K562 (cell line): ENCODE results near the gene RAB31. TPM values are rescaled to one million over a fixed set of nuclear protein-coding genes. Genes with fewer than 3 reads are reported as not detected.
A peak's percentile ranks its signal among the peaks of the same experiment; 100 is the strongest.

Experiments
- CHD4 ChIP-seq: fragments of 200-600 bp; sonication (generic); IDR thresholded peaks from 3 replicates; pipeline ENCODE4 v1.6.1; 2012; ENCODE audit warnings: low read depth, mild to moderate bottlenecking, mixed read lengths, low read length, inconsistent platforms; ENCODE audit not compliant: insufficient read depth, insufficient replicate concordance, poor library complexity, severe bottlenecking
- EP300 ChIP-seq: IDR thresholded peaks from 2 replicates; pipeline ENCODE4 v1.6.1; 2012; ENCODE audit warnings: low read length, improper control_type of control experiment
- GTF2E2 ChIP-seq: fragments of 200-800 bp; sonication (Bioruptor generic); IDR thresholded peaks from 2 replicates; pipeline ENCODE4 v1.6.1; 2016; ENCODE audit warnings: missing genetic modification characterization, missing compliant biosample characterization
- HDAC1 ChIP-seq, 2 experiments: fragments of 450-650 bp; IDR thresholded peaks; 2 replicates each; pipeline ENCODE4 v1.6.1; 2016 to 2017; ENCODE audit warnings: inconsistent platforms in 1 of 2, mild to moderate bottlenecking in 1 of 2, moderate library complexity in 1 of 2
- HDAC8 ChIP-seq: fragments of 450-650 bp; IDR thresholded peaks from 2 replicates; pipeline ENCODE4 v1.6.1; 2016; ENCODE audit warnings: mild to moderate bottlenecking, missing genetic modification characterization, moderate library complexity, missing compliant biosample characterization
- HSF4 ChIP-seq: fragments of 250-450 bp; sonication (Bioruptor Pico); IDR thresholded peaks from 2 replicates; pipeline ENCODE4 v2.1.2; 2022; ENCODE audit warnings: mild to moderate bottlenecking, moderate library complexity, borderline replicate concordance
- ILK ChIP-seq: fragments of 450-650 bp; IDR thresholded peaks from 2 replicates; pipeline ENCODE4 v1.6.1; 2016; ENCODE audit warnings: missing genetic modification characterization, low read depth, mild to moderate bottlenecking, missing compliant biosample characterization, moderate library complexity, borderline replicate concordance
- KDM2B ChIP-seq: fragments of 250-450 bp; sonication (Bioruptor Pico); IDR thresholded peaks from 2 replicates; pipeline ENCODE4 v1.8.0; 2021; ENCODE audit warnings: mild to moderate bottlenecking, moderate library complexity
- KLF13 ChIP-seq: fragments of 450-650 bp; IDR thresholded peaks from 2 replicates; pipeline ENCODE4 v1.6.1; 2016; ENCODE audit warnings: missing genetic modification characterization, low read depth, mild to moderate bottlenecking, missing compliant biosample characterization, moderate library complexity, borderline replicate concordance
- NFXL1 ChIP-seq: fragments of 450-650 bp; formaldehyde crosslinking; IDR thresholded peaks from 2 replicates; pipeline ENCODE4 v1.4.0; 2021; ENCODE audit warnings: mild to moderate bottlenecking
- NR4A1 ChIP-seq, 2 experiments: fragments of 250-450 bp in 1 of 2; fragments of 450-650 bp in 1 of 2; sonication (Bioruptor Pico) in 1 of 2; IDR thresholded peaks; 2 replicates each; pipeline versions ENCODE4 v1.4.0 to v1.6.1; 2016 to 2020; ENCODE audit warnings: mild to moderate bottlenecking in 2 of 2, missing compliant biosample characterization in 1 of 2, missing genetic modification characterization in 1 of 2, moderate library complexity in 1 of 2
- RBFOX2 ChIP-seq: fragments of 200-400 bp; formaldehyde crosslinking; IDR thresholded peaks from 2 replicates; pipeline ENCODE4 v1.6.1; 2017; ENCODE audit warnings: low read depth, mild to moderate bottlenecking, low read length, moderate library complexity
- polyA plus RNA-seq, 8 experiments: library from polyadenylated mRNA; depleted of rRNA in 4 of 8; stranded (reverse) in 5 of 8; unstranded in 3 of 8; fragments of >200 nt; fragmentation: Nextera tagmentation in 2 of 8; fragmentation: Illumina TruSeq in 1 of 8; extraction: Ambion mirVana in 2 of 8; extraction: Trizol in 1 of 8; gene quantifications; 2 replicates each; pipeline versions ENCODE4 v1.2.1 to v1.2.3, GENCODE V29; 2011 to 2014; ENCODE audit warnings: inconsistent platforms in 1 of 8, missing spikeins in 1 of 8
- total RNA-seq, 7 experiments: library from RNA; depleted of rRNA in 6 of 7; stranded (reverse); fragments of >200 nt in 6 of 7; fragmentation: Illumina TruSeq in 2 of 7; extraction: Trizol in 2 of 7; gene quantifications; 2 replicates each; pipeline versions ENCODE4 v1.2.1 to v1.2.3, GENCODE V29; 2011 to 2021; ENCODE audit warnings: low replicate concordance in 1 of 7
- TF ChIP-seq, protein P1 (sequence below): fragments of 450-650 bp; IDR thresholded peaks from 2 replicates; pipeline ENCODE4 v1.6.1; 2016; ENCODE audit warnings: low read depth

The RAB31 gene
- total and polyA plus RNA-seq, 9 of the 15 experiments (the other 6 are each of a cell fraction or from before 2014, with no cell fraction given) = 20.7 to 70.4 (median 41.3) TPM

DNA sequence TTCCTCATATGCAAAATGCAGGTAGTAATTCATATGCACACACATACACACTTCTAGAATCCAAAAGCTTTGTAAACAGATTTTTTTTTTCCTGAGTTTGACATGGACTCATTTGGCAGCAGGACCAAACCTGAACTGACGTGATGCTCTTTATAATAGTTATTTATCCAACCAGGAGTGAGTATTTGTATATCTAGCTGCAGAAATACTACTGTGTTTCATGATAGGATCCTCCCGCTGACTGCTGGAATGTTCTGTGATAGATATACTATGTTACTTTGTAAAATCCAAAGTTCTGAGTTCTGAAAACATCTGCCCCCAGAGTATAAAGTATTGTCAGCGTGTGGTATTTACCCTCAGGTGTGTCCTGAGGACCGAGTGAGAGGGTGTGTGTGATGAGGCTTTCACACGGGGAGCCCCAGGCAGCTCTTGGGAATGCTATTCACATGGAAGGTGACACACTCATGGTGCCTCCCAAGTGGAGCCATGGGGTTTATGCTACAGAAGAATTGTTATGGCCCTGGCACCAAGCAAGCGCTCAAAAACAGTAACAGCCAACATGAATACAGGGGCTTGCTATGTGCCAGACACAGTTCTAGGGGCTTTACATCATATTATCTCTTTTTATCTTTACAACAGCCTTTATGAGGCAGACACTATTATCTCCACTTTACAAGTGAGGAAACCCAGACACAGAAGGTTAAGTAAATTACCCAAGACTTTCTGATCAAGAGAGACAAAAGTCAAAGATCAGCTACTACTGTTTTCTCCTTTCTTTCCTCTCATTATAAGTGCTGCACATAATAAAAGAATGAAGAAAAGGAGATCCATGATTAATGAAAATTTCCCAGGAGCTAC lies 161.0 kb downstream of the RAB31 start (continued):
- TF ChIP-seq, protein P1, sequence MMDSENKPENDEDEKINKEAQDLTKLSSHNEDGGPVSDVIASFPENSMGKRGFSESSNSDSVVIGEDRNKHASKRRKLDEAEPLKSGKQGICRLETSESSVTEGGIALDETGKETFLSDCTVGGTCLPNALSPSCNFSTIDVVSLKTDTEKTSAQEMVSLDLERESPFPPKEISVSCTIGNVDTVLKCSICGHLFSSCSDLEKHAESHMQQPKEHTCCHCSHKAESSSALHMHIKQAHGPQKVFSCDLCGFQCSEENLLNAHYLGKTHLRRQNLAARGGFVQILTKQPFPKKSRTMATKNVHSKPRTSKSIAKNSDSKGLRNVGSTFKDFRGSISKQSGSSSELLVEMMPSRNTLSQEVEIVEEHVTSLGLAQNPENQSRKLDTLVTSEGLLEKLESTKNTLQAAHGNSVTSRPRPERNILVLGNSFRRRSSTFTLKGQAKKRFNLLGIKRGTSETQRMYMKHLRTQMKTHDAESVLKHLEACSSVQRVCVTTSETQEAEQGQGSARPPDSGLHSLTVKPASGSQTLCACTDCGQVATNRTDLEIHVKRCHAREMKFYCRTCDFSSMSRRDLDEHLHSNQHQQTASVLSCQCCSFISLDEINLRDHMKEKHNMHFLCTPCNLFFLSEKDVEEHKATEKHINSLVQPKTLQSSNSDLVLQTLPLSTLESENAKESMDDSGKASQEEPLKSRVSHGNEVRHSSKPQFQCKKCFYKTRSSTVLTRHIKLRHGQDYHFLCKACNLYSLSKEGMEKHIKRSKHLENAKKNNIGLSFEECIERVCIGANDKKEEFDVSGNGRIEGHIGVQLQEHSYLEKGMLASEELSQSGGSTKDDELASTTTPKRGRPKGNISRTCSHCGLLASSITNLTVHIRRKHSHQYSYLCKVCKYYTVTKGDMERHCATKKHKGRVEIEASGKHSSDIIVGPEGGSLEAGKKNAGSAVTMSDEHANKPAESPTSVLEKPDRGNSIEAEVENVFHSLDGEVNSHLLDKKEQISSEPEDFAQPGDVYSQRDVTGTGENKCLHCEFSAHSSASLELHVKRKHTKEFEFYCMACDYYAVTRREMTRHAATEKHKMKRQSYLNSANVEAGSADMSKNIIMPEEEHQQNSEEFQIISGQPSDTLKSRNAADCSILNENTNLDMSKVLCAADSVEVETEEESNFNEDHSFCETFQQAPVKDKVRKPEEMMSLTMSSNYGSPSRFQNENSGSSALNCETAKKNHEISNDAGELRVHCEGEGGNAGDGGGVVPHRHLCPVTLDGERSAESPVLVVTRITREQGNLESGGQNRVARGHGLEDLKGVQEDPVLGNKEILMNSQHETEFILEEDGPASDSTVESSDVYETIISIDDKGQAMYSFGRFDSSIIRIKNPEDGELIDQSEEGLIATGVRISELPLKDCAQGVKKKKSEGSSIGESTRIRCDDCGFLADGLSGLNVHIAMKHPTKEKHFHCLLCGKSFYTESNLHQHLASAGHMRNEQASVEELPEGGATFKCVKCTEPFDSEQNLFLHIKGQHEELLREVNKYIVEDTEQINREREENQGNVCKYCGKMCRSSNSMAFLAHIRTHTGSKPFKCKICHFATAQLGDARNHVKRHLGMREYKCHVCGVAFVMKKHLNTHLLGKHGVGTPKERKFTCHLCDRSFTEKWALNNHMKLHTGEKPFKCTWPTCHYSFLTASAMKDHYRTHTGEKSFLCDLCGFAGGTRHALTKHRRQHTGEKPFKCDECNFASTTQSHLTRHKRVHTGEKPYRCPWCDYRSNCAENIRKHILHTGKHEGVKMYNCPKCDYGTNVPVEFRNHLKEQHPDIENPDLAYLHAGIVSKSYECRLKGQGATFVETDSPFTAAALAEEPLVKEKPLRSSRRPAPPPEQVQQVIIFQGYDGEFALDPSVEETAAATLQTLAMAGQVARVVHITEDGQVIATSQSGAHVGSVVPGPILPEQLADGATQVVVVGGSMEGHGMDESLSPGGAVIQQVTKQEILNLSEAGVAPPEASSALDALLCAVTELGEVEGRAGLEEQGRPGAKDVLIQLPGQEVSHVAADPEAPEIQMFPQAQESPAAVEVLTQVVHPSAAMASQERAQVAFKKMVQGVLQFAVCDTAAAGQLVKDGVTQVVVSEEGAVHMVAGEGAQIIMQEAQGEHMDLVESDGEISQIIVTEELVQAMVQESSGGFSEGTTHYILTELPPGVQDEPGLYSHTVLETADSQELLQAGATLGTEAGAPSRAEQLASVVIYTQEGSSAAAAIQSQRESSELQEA = no peak
- TF ChIP-seq ILK (tag) (peak; percentile 13; the same call in 1 of the 2 replicates), HSF4 (peak; percentile 56; the same call in 1 of the 2 replicates), CHD4 (peak; percentile 71), EP300 (no peak), KDM2B (CRISPR knock-in tag) (no peak), HDAC1 (IDR thresholded peaks at IDR 0.05) (no peak), GTF2E2 (tag) (0 out of 2 replicates have a peak, but pooled peaks have one; percentile 12), KLF13 (peak; percentile 27; the same call in 1 of the 2 replicates), RBFOX2 (peak; percentile 42), NR4A1 (CRISPR knock-in tag; IDR thresholded peaks at IDR 0.05) (peak; percentile 64; the same call in 1 of the 2 replicates), NR4A1 (tag; IDR thresholded peaks at IDR 0.05) (no peak), NFXL1 (CRISPR knock-in tag) (no peak), HDAC8 (tag) (peak; percentile 17; the same call in 1 of the 2 replicates)
